ENCODE results near the gene ANO3. TPM values are rescaled to one million over a fixed set of nuclear protein-coding genes. Genes with fewer than 3 reads are reported as not detected.

The ANO3 gene
- total and polyA plus RNA-seq, 2 experiments from 2014 or later: 0.10 to 0.32 TPM

GRCh38 chr11:26662916-26663315, 331.0 kb downstream of the ANO3 start:
- in situ Hi-C loops (cut with MboI): no loop called here
- H3K36me3 ChIP-seq (ENCODE audit: low read depth): no peaks in the 10 kb centered on the region

GRCh38 chr11:26665036-26665435, 333.1 kb downstream of the ANO3 start:
- WGBS, 2 experiments (ENCODE audit: low coverage in 1 of 2, low lambda C conversion rate in 2 of 2, missing lambda C conversion rate in 2 of 2): 77 to 81% methylated on average over 2 of the region's 2 CpGs
- H3K27ac ChIP-seq: no peak overlapping the region
- no peak overlapping the region for H3K9ac ChIP-seq
- TF ChIP-seq EZH2phosphoT487 (IDR thresholded peaks at IDR 0.05; ENCODE audit: insufficient read depth, low read depth) (no peak), EZH2 (IDR thresholded peaks at IDR 0.05; ENCODE audit: insufficient read depth, poor library complexity, severe bottlenecking) (no peak)
- H3K9me2 ChIP-seq (ENCODE audit: insufficient read depth): no peaks in the 10 kb centered on the region
- H3K4me2 ChIP-seq (ENCODE audit: unreplicated experiment): no peak overlapping the region
- no peaks in the 10 kb centered on the region for H3K79me2 ChIP-seq (ENCODE audit: insufficient read depth)
- in situ Hi-C loops (cut with MboI): no loop called here
- H4K20me1 ChIP-seq (ENCODE audit: insufficient read depth): no peaks in the 10 kb centered on the region
- no peak for DNase-seq
- no peaks in the 10 kb centered on the region for H3F3A ChIP-seq (ENCODE audit: insufficient read depth)
- no peaks in the 10 kb centered on the region for H3K9me3 ChIP-seq (ENCODE audit: low read depth)
- H3K4me3 ChIP-seq: no peak overlapping the region
- H2AFZ ChIP-seq: no peak overlapping the region
- no peaks in the 10 kb centered on the region for H3K36me3 ChIP-seq (ENCODE audit: low read depth)
- no peaks in the 10 kb centered on the region for H3K4me1 ChIP-seq (ENCODE audit: insufficient read depth)
- H3K27me3 ChIP-seq (replicated peaks; ENCODE audit: insufficient read depth): no peaks in the 10 kb centered on the region

More at GRCh38 chr11:26662916-26663315, 331.0 kb downstream of the ANO3 start:
- Histone ChIP-seq H3K4me1 (ENCODE audit: insufficient read depth) (no peaks in the 10 kb centered on the region), H3K27me3 (replicated peaks; ENCODE audit: insufficient read depth) (no peaks in the 10 kb centered on the region), H3K4me2 (ENCODE audit: unreplicated experiment) (no peak overlapping the region), H3K9ac (no peak overlapping the region), H3K9me2 (ENCODE audit: insufficient read depth) (no peaks in the 10 kb centered on the region), H2AFZ (no peak overlapping the region), H4K20me1 (ENCODE audit: insufficient read depth) (no peaks in the 10 kb centered on the region), H3F3A (ENCODE audit: insufficient read depth) (no peaks in the 10 kb centered on the region), H3K27ac (no peak overlapping the region), H3K79me2 (ENCODE audit: insufficient read depth) (no peaks in the 10 kb centered on the region), H3K9me3 (ENCODE audit: low read depth) (no peaks in the 10 kb centered on the region), H3K4me3 (no peak overlapping the region)
- DNase-seq: no peak
- 89 to 90% methylated on average over 1 of the region's 1 CpG for WGBS, 2 experiments (ENCODE audit: low coverage in 1 of 2, low lambda C conversion rate in 2 of 2, missing lambda C conversion rate in 2 of 2)
- TF ChIP-seq EZH2phosphoT487 (IDR thresholded peaks at IDR 0.05; ENCODE audit: insufficient read depth, low read depth) (no peak), EZH2 (IDR thresholded peaks at IDR 0.05; ENCODE audit: insufficient read depth, poor library complexity, severe bottlenecking) (no peak)

- no peaks in the 10 kb centered on the region for H3K36me3 ChIP-seq (ENCODE audit: low read depth)
- H3K9me3 ChIP-seq (ENCODE audit: low read depth): no peaks in the 10 kb centered on the region
- no peak overlapping the region for H3K4me2 ChIP-seq (ENCODE audit: unreplicated experiment)
- H3K27me3 ChIP-seq (replicated peaks; ENCODE audit: insufficient read depth): no peaks in the 10 kb centered on the region
- in situ Hi-C loops (cut with MboI): no loop called here
- WGBS, 2 experiments (ENCODE audit: low coverage in 1 of 2, low lambda C conversion rate in 2 of 2, missing lambda C conversion rate in 2 of 2): 95 to 96% methylated on average over 1 of the region's 1 CpG
- H3K4me3 ChIP-seq: no peak overlapping the region
- H4K20me1 ChIP-seq (ENCODE audit: insufficient read depth): no peaks in the 10 kb centered on the region
- H3K27ac ChIP-seq: no peak overlapping the region
- no peaks in the 10 kb centered on the region for H3K79me2 ChIP-seq (ENCODE audit: insufficient read depth)
- no peaks in the 10 kb centered on the region for H3K9me2 ChIP-seq (ENCODE audit: insufficient read depth)
- no peaks in the 10 kb centered on the region for H3K4me1 ChIP-seq (ENCODE audit: insufficient read depth)
- no peak overlapping the region for H3K9ac ChIP-seq
- no peaks in the 10 kb centered on the region for H3F3A ChIP-seq (ENCODE audit: insufficient read depth)
- H2AFZ ChIP-seq: no peak overlapping the region
- TF ChIP-seq EZH2 (IDR thresholded peaks at IDR 0.05; ENCODE audit: insufficient read depth, poor library complexity, severe bottlenecking): no peak
- no peak for TF ChIP-seq EZH2phosphoT487 (IDR thresholded peaks at IDR 0.05; ENCODE audit: insufficient read depth, low read depth)
- DNase-seq: no peak
These were observed 334.0 kb downstream of the ANO3 start for GRCh38 chr11:26665946-26666345.

GRCh38 chr11:26675233-26675928, 343.5 kb downstream of the ANO3 start:
- no peaks in the 10 kb centered on the region for H3F3A ChIP-seq (ENCODE audit: insufficient read depth)
- TF ChIP-seq EZH2 (IDR thresholded peaks at IDR 0.05; ENCODE audit: insufficient read depth, poor library complexity, severe bottlenecking) (no peak), EZH2phosphoT487 (IDR thresholded peaks at IDR 0.05; ENCODE audit: insufficient read depth, low read depth) (no peak)

More at GRCh38 chr11:26675233-26675928, 343.5 kb downstream of the ANO3 start:
- Histone ChIP-seq H3K36me3 (ENCODE audit: low read depth) (no peaks in the 10 kb centered on the region), H3K9ac (no peak overlapping the region), H3K27me3 (replicated peaks; ENCODE audit: insufficient read depth) (no peaks in the 10 kb centered on the region), H3K27ac (no peak overlapping the region), H3K9me3 (ENCODE audit: low read depth) (no peaks in the 10 kb centered on the region), H3K4me1 (ENCODE audit: insufficient read depth) (no peaks in the 10 kb centered on the region), H3K4me3 (no peak overlapping the region), H2AFZ (no peak overlapping the region), H3K79me2 (ENCODE audit: insufficient read depth) (no peaks in the 10 kb centered on the region), H4K20me1 (ENCODE audit: insufficient read depth) (no peaks in the 10 kb centered on the region), H3K9me2 (ENCODE audit: insufficient read depth) (no peaks in the 10 kb centered on the region), H3K4me2 (ENCODE audit: unreplicated experiment) (no peak overlapping the region)
- in situ Hi-C loops (cut with MboI): no loop called here
- no peak for DNase-seq
- WGBS, 2 experiments (ENCODE audit: low coverage in 1 of 2, low lambda C conversion rate in 2 of 2, missing lambda C conversion rate in 2 of 2): 74 to 78% methylated on average over 2 of the region's 2 CpGs

Data from GM23248 (cell line).